Testis (tissue), 3 donors: ENCODE measurements around the gene MN1. TPM values are rescaled to one million over a fixed set of nuclear protein-coding genes. Genes with fewer than 3 reads are reported as not detected.
A peak's percentile ranks its signal among the peaks of the same experiment; 100 is the strongest.
"Not testable (repeated sequence)": the region's sequence is repeated elsewhere in the genome, so short reads cannot be mapped to it uniquely, and the experiment has no call there.

Source experiments
- DNase-seq: peaks from one replicate; pipeline ENCODE4 v3.0.0-alpha.2; 2019
- H3K27ac ChIP-seq, 2 donors: fragments of 200-600 bp; sonication (generic); one replicate each; pipeline ENCODE4 v1.5.1; 2019
- H3K27me3 ChIP-seq: fragments of 200-600 bp; sonication (generic); one replicate; pipeline ENCODE4 v1.5.1; 2019
- H3K36me3 ChIP-seq: fragments of 200-600 bp; sonication (generic); one replicate; pipeline ENCODE4 v1.5.1; 2017; ENCODE audit warnings: low read depth; ENCODE audit errors: missing control alignments
- H3K4me1 ChIP-seq: fragments of 200-600 bp; sonication (generic); one replicate; pipeline ENCODE4 v1.5.1; 2019
- H3K4me3 ChIP-seq, 2 donors: fragments of 200-600 bp; sonication (generic); one replicate each; pipeline ENCODE4 v1.5.1; 2017 to 2019
- H3K9me3 ChIP-seq: fragments of 200-600 bp; sonication (generic); one replicate; pipeline ENCODE4 v1.5.1; 2017
- POLR2A ChIP-seq: fragments of 450-650 bp; IDR thresholded peaks from one replicate; pipeline ENCODE4 v1.6.1; 2017; ENCODE audit warnings: antibody characterized with exemption, mild to moderate bottlenecking, moderate library complexity
- WGBS, 2 donors: methylation state at CpG; one replicate each; pipeline ENCODE4 v1.1.5; 2018; 5-methylcytosine and 5-hydroxymethylcytosine counted together
- intact Hi-C: fragments of 100-400 bp; cut with DNase I; formaldehyde crosslinking; loops from one replicate; pipeline ENCODE4 v1.15.1; 2023; ENCODE audit warnings: low total_unique reads
- polyA plus RNA-seq: library from polyadenylated mRNA; stranded (reverse); fragments of 350-450 nt; fragmentation: Illumina TruSeq; extraction: RNeasy Lipid Tissue Mini Kit (QIAGEN cat#74804); gene quantifications from one replicate; pipeline ENCODE4 v1.2.3, GENCODE V29; 2014; ENCODE audit warnings: low read depth, low replicate concordance; ENCODE audit not compliant: insufficient read depth
- total RNA-seq, 2 donors: library from RNA; depleted of rRNA; stranded (reverse); fragments of >200 nt; gene quantifications; one replicate each; pipeline ENCODE4 v1.2.3, GENCODE V29; 2016
- TF ChIP-seq, protein P1 (sequence below), 3 experiments: fragments of 450-650 bp in 2 of 3; fragments of 200-600 bp in 1 of 3; sonication (generic) in 1 of 3; IDR thresholded peaks; one replicate each; pipeline ENCODE4 v1.5.1; 2016 to 2019; ENCODE audit warnings: antibody characterized with exemption in 3 of 3, mild to moderate bottlenecking in 2 of 3, moderate library complexity in 1 of 3

Gene MN1
- total and polyA plus RNA-seq, 3 donors from 2014 or later: 3.2 to 5.6 (median 4.3) TPM

GRCh38 chr22:27748349-27748748 lies 53.2 kb downstream of the MN1 start:
- TF ChIP-seq, protein P1, sequence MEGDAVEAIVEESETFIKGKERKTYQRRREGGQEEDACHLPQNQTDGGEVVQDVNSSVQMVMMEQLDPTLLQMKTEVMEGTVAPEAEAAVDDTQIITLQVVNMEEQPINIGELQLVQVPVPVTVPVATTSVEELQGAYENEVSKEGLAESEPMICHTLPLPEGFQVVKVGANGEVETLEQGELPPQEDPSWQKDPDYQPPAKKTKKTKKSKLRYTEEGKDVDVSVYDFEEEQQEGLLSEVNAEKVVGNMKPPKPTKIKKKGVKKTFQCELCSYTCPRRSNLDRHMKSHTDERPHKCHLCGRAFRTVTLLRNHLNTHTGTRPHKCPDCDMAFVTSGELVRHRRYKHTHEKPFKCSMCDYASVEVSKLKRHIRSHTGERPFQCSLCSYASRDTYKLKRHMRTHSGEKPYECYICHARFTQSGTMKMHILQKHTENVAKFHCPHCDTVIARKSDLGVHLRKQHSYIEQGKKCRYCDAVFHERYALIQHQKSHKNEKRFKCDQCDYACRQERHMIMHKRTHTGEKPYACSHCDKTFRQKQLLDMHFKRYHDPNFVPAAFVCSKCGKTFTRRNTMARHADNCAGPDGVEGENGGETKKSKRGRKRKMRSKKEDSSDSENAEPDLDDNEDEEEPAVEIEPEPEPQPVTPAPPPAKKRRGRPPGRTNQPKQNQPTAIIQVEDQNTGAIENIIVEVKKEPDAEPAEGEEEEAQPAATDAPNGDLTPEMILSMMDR (IDR thresholded peaks at IDR 0.05): no peak
- TF ChIP-seq POLR2A: no peak
- intact Hi-C loops: no loop called here
- no peaks in the 10 kb centered on the region for H3K9me3 ChIP-seq
- H3K36me3 ChIP-seq: no peaks in the 10 kb centered on the region
- H3K27me3 ChIP-seq: no peaks in the 10 kb centered on the region
- 49 to 52% methylated on average over 4 of the region's 4 CpGs for WGBS, 2 donors
- H3K4me1 ChIP-seq: peaks cover 21% of the 10 kb centered on the region
- H3K27ac ChIP-seq: peak overlapping the region in 1 of 2 donors; percentile 21
- no peak for DNase-seq
- no peak overlapping the region for H3K4me3 ChIP-seq

DNA sequence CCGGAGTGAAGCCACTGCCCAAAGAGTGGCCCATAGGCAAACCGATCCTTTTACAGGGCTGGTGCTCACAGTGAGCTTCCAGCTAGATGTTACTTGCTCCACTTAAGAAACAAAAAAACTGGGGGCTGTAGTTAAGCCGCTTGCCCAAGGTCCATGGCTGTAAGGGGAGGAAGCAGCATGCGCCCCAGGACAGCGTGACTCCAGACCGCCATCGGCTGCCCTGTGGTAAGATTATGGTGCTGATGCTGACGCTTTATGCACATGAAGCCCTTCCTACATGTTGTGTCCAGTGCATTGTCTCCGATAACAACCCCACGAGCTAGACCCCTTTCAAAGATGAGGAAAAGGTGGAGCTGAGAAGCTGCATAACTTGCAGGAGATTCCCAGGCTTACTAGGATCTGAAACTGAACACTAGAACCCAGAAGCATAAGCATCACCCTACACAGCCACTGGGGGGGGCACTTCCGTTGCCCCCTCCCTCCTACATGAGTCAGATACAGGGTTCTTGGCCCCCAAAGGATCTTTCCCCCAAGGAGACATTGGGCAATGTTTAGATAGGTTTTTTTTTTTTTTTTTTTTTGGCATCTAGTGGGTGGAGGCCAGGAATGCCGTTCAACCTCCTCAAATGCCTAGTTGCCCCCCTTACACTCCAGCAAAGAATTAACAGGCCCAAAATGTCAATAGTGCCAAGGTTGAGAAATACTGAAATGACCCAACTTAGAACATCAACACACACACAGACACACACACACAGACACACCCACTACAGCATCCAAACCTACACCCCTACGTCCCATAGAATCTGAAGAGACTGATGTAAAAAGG lies 53.9 kb downstream of the MN1 start:
- intact Hi-C loops: no loop called here
- Histone ChIP-seq H3K36me3 (no peaks in the 10 kb centered on the region), H3K4me1 (peaks cover 15% of the 10 kb centered on the region), H3K9me3 (no peaks in the 10 kb centered on the region), H3K27ac (no peak overlapping the region), H3K27me3 (no peaks in the 10 kb centered on the region), H3K4me3 (no peak overlapping the region)
- no peak for TF ChIP-seq POLR2A
- TF ChIP-seq, protein P1 (IDR thresholded peaks at IDR 0.05): no peak
- WGBS, 2 donors: 93% methylated on average over 13 of the region's 13 CpGs
- DNase-seq: no peak

GRCh38 chr22:27746918-27747317 lies 54.6 kb downstream of the MN1 start:
- TF ChIP-seq POLR2A: no peak
- TF ChIP-seq, protein P1 (IDR thresholded peaks at IDR 0.05): no peak
- Histone ChIP-seq H3K9me3 (no peaks in the 10 kb centered on the region), H3K36me3 (no peaks in the 10 kb centered on the region), H3K4me3 (no peak overlapping the region), H3K27ac (no peak overlapping the region), H3K4me1 (peaks cover 14% of the 10 kb centered on the region), H3K27me3 (no peaks in the 10 kb centered on the region)
- WGBS, 2 donors: 90 to 94% methylated on average over 8 of the region's 8 CpGs
- intact Hi-C loops: no loop called here
- DNase-seq: no peak

- Histone ChIP-seq H3K27me3 (no peaks in the 10 kb centered on the region), H3K27ac (no peak overlapping the region), H3K4me1 (peaks cover 14% of the 10 kb centered on the region), H3K36me3 (no peaks in the 10 kb centered on the region), H3K4me3 (no peak overlapping the region), H3K9me3 (no peaks in the 10 kb centered on the region)
- intact Hi-C loops: no loop called here
- 92 to 98% methylated on average over 7 of the region's 7 CpGs for WGBS, 2 donors
- TF ChIP-seq, protein P1 (IDR thresholded peaks at IDR 0.05): no peak
- no peak for TF ChIP-seq POLR2A
- DNase-seq: no peak
Observed at GRCh38 chr22:27745809-27746208, 55.7 kb downstream of the MN1 start.

DNA sequence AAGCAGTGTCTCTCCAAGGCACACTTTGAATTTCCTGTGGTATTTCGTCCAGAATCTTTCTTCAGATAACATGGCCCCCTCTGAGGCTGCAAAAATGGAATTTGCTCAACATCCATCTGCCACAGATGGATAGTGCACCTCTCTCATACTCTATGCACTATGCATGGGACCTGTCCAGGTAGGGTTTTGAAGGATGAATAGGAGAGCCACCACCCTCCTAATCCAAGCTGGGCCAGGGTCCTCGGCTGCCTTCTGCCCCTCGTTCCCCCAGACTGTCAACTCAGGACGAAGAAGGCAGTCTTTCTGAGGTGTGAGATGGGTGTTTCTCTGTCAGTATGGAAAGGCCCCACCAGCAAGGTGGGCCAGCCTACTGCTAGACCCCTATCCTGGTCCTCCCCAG lies 56.4 kb downstream of the MN1 start:
- Histone ChIP-seq H3K27me3 (no peaks in the 10 kb centered on the region), H3K9me3 (no peaks in the 10 kb centered on the region), H3K27ac (no peak overlapping the region), H3K4me3 (no peak overlapping the region), H3K36me3 (no peaks in the 10 kb centered on the region), H3K4me1 (peaks cover 10% of the 10 kb centered on the region)
- 84 to 92% methylated on average over 4 of the region's 4 CpGs for WGBS, 2 donors
- no peak for TF ChIP-seq POLR2A
- TF ChIP-seq, protein P1 (IDR thresholded peaks at IDR 0.05): no peak
- DNase-seq: no peak
- intact Hi-C loops: no loop called here

GRCh38 chr22:27744078-27744477 lies 57.5 kb downstream of the MN1 start:
- DNase-seq, H3K4me3 ChIP-seq, intact Hi-C loops, H3K4me1 ChIP-seq, H3K27me3 ChIP-seq, H3K27ac ChIP-seq, H3K9me3 ChIP-seq, H3K36me3 ChIP-seq: not testable (repeated sequence)
- WGBS, 2 donors: 74 to 85% methylated on average over 14 to 15 of the region's 15 CpGs
